ENCODE data around the gene SUN1. TPM values are rescaled to one million over a fixed set of nuclear protein-coding genes. Genes with fewer than 3 reads are reported as not detected.

SUN1 gene
- total and polyA plus RNA-seq, 2 donors (not counting 3 experiments of a cell fraction or from before 2014, with no cell fraction given), result 158 to 410 TPM

DNA sequence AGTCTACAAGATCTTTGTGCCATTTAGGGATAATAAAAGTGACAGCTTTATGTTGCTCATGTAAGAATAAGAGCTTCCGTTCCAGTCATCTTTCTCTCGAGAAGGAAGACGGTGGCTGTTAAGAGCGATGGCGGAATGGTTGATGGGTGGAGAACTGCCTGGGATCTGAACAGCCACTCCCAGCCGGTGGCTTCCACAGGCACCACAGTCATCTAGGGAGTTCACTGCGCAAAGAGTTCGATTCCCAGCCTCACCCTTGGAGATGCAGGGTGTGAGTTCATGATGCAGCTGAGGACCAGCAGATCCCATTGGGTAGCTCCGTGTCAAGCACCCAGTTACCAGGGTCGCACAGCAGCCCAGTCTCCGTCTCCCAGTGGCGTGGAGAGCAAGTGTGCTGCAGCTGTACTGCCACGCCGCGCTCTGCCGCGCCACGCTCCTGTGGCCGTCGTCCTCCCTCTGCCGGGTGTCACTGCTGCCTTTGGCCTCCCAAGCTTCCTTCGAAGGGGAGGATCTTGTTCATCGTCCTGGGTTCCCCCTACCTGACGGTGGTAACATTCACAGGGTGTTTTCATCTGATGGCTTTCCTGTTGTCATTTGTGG is 7.8 kb downstream of the SUN1 start:
- CTCF ChIA-PET, result interaction anchor here (1.0 kb wide), 1 partner anchor 27 kb away, joined by 4 read pairs; no protein-coding TSS in a partner anchor
- Histone ChIP-seq H3K27ac (ENCODE audit: insufficient read depth, low read depth, low read length) (no peak overlapping the region), H3K36me3 (ENCODE audit: control insufficient read depth in 2 of 2, extremely low read depth in 1 of 2, insufficient read depth in 2 of 2, low read length in 2 of 2) (peaks cover 9 to 29% of the 10 kb centered on the region in 2 experiments), H3K27me3 (ENCODE audit: control insufficient read depth in 2 of 2, insufficient read depth in 2 of 2, low read length in 2 of 2) (no peaks in the 10 kb centered on the region), H3K9ac (replicated peaks; ENCODE audit: extremely low read depth, insufficient read depth, low read length) (no peak overlapping the region), H3K4me3 (replicated peaks in 1 of 3; ENCODE audit: insufficient read depth in 1 of 3, low read depth in 1 of 3, low read length in 3 of 3) (no peak overlapping the region), H2AFZ (ENCODE audit: low read depth, low read length) (no peak overlapping the region), H3K4me2 (ENCODE audit: insufficient read depth, low read length) (no peak overlapping the region), H3K9me1 (replicated peaks; ENCODE audit: control insufficient read depth, extremely low read depth, insufficient read depth, low read length) (no peaks in the 10 kb centered on the region), H3K79me2 (ENCODE audit: control insufficient read depth, insufficient read depth, low read length) (peaks cover 14% of the 10 kb centered on the region), H3K4me1 (ENCODE audit: control insufficient read depth, extremely low read depth, insufficient read depth, low read length) (no peaks in the 10 kb centered on the region), H4K20me1 (replicated peaks; ENCODE audit: control insufficient read depth, extremely low read depth, insufficient read depth, low read length) (no peaks in the 10 kb centered on the region), H3K9me3 (replicated peaks; ENCODE audit: control insufficient read depth, insufficient read depth, low read length) (no peaks in the 10 kb centered on the region)
- intact Hi-C loops (cut with micrococcal nuclease) (no loop called here), dilution Hi-C loops (cut with MboI; ENCODE audit: extremely low pct_ligation_motif_present, low sequenced_read_pairs) (no loop called here)
- TF ChIP-seq POLR2AphosphoS5 (IDR thresholded peaks at IDR 0.05; ENCODE audit: insufficient read depth, low read depth, low read length) (no peak), MYC (IDR thresholded peaks at IDR 0.05; ENCODE audit: low read depth, low read length) (no peak), EZH2 (IDR thresholded peaks at IDR 0.05; ENCODE audit: borderline replicate concordance, low read depth, low read length, severe bottlenecking) (no peak), POLR2A (IDR thresholded peaks at IDR 0.05; ENCODE audit: low read depth, low read length) (no peak), JUN (IDR thresholded peaks at IDR 0.05; ENCODE audit: borderline replicate concordance, insufficient read depth, insufficient read length, low read depth) (no peak), GATA2 (IDR thresholded peaks at IDR 0.05; ENCODE audit: insufficient read depth, insufficient read length, low read depth, low read length) (no peak), FOS (IDR thresholded peaks at IDR 0.05; ENCODE audit: borderline replicate concordance, insufficient read depth, low read length) (no peak)
- TF ChIP-seq, protein P1, sequence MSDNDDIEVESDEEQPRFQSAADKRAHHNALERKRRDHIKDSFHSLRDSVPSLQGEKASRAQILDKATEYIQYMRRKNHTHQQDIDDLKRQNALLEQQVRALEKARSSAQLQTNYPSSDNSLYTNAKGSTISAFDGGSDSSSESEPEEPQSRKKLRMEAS (IDR thresholded peaks at IDR 0.05; ENCODE audit: insufficient read depth, insufficient read length), result no peak
- TF ChIP-seq, protein P2, sequence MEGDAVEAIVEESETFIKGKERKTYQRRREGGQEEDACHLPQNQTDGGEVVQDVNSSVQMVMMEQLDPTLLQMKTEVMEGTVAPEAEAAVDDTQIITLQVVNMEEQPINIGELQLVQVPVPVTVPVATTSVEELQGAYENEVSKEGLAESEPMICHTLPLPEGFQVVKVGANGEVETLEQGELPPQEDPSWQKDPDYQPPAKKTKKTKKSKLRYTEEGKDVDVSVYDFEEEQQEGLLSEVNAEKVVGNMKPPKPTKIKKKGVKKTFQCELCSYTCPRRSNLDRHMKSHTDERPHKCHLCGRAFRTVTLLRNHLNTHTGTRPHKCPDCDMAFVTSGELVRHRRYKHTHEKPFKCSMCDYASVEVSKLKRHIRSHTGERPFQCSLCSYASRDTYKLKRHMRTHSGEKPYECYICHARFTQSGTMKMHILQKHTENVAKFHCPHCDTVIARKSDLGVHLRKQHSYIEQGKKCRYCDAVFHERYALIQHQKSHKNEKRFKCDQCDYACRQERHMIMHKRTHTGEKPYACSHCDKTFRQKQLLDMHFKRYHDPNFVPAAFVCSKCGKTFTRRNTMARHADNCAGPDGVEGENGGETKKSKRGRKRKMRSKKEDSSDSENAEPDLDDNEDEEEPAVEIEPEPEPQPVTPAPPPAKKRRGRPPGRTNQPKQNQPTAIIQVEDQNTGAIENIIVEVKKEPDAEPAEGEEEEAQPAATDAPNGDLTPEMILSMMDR (IDR thresholded peaks at IDR 0.05; ENCODE audit: extremely low read depth in 1 of 2, insufficient read depth in 1 of 2, low read depth in 1 of 2, low read length in 2 of 2), result no peak
- DNase-seq (ENCODE audit: low read depth, low spot score) (no peak), FAIRE-seq (no peak)
- POLR2A ChIA-PET, result interaction anchor here (0.7 kb wide), 1 partner anchor 114 kb away, joined by 6 read pairs; no protein-coding TSS in a partner anchor
- no TSS peak for BruUV-seq (replicated peaks)

All from endothelial cell of umbilical vein (primary cell).